NCI-H2227 (cell line): ENCODE results near the gene INAVA.

Experiments used
- DNase-seq: peaks from one replicate; lab custom pipeline; 2025; ENCODE audit not compliant: unreplicated experiment; lab: John Stamatoyannopoulos, UW

The INAVA gene

GRCh38 chr1:200894712-200895442 lies at the start of gene INAVA:
INAVA (plus strand) TSS chr1:200894900; CDS start chr1:200898401, 3,501 bp downstream.
- no peak for DNase-seq

- no peak for DNase-seq
Observed at GRCh38 chr1:200845360-200845759, 49.3 kb upstream of the INAVA start.

GRCh38 chr1:200846398-200846797 lies 48.3 kb upstream of the INAVA start:
- DNase-seq: no peak

GRCh38 chr1:200849430-200849829 lies 45.3 kb upstream of the INAVA start:
- DNase-seq: no peak

- DNase-seq: no peak
Observed at GRCh38 chr1:200850554-200850953, 44.1 kb upstream of the INAVA start.

- DNase-seq: no peak
Observed at GRCh38 chr1:200856716-200857357, 37.9 kb upstream of the INAVA start.

- DNase-seq: no peak
Observed at GRCh38 chr1:200857804-200858203, 36.9 kb upstream of the INAVA start.

- DNase-seq: no peak
Observed at GRCh38 chr1:200861937-200862647, 32.6 kb upstream of the INAVA start.

GRCh38 chr1:200862713-200863415 lies 31.8 kb upstream of the INAVA start:
- DNase-seq: no peak

GRCh38 chr1:200866116-200866515 lies 28.6 kb upstream of the INAVA start:
- DNase-seq: no peak

GRCh38 chr1:200866521-200866920 lies 28.2 kb upstream of the INAVA start:
- no peak for DNase-seq

- no peak for DNase-seq
Observed at GRCh38 chr1:200867018-200867811, 27.5 kb upstream of the INAVA start.

- DNase-seq: no peak
Observed at GRCh38 chr1:200869376-200869752, 25.3 kb upstream of the INAVA start.

GRCh38 chr1:200869753-200870391 lies 24.8 kb upstream of the INAVA start:
- no peak for DNase-seq

- DNase-seq: no peak
Observed at GRCh38 chr1:200872446-200873115, 22.1 kb upstream of the INAVA start, which contains the start of gene GPR25. GPR25 (plus strand) TSS chr1:200872981; CDS start chr1:200873038, 57 bp downstream.

GRCh38 chr1:200873116-200873670 lies 21.5 kb upstream of the INAVA start:
- no peak for DNase-seq

- no peak for DNase-seq
Observed at GRCh38 chr1:200873671-200874397, 20.9 kb upstream of the INAVA start.

GRCh38 chr1:200874694-200875093 lies 20.0 kb upstream of the INAVA start:
- DNase-seq: no peak

- DNase-seq: no peak
Observed at GRCh38 chr1:200875416-200875815, 19.3 kb upstream of the INAVA start.
